Ascending aorta (tissue), 2 donors: Measurements from ENCODE around the gene MAP1LC3B. TPM values are rescaled to one million over a fixed set of nuclear protein-coding genes. Genes with fewer than 3 reads are reported as not detected.

Experiments
- DNase-seq, 2 donors: peaks; one replicate each; pipeline ENCODE4 v3.0.0-alpha.2; 2019; ENCODE audit warnings: low spot score in 2 of 2
- H3K27ac ChIP-seq, 2 donors: fragments of 200-600 bp; sonication (generic); one replicate each; pipeline ENCODE4 v1.5.1; 2016 to 2017; ENCODE audit warnings: mild to moderate bottlenecking in 1 of 2
- H3K27me3 ChIP-seq: fragments of 200-600 bp; sonication (generic); one replicate; pipeline ENCODE4 v1.5.1; 2017
- H3K36me3 ChIP-seq, 2 donors: fragments of 200-600 bp; sonication (generic); one replicate each; pipeline ENCODE4 v1.5.1; 2016
- H3K4me1 ChIP-seq, 2 donors: fragments of 200-600 bp; sonication (generic); one replicate each; pipeline ENCODE4 v1.5.1; 2016 to 2017; ENCODE audit warnings: mild to moderate bottlenecking in 1 of 2
- H3K4me3 ChIP-seq, 2 donors: fragments of 200-600 bp; sonication (generic); one replicate each; pipeline ENCODE4 v1.5.1; 2016 to 2017; ENCODE audit warnings: mild to moderate bottlenecking in 1 of 2
- H3K9me3 ChIP-seq, 2 donors: fragments of 200-600 bp; sonication (generic); one replicate each; pipeline ENCODE4 v1.5.1; 2016
- intact Hi-C: fragments of 100-400 bp; cut with DNase I; formaldehyde crosslinking; loops from one replicate; pipeline ENCODE4 v1.15.1; 2023
- total RNA-seq: library from RNA; depleted of rRNA; stranded (reverse); fragments of >200 nt; gene quantifications from one replicate; pipeline ENCODE4 v1.1.0, GENCODE V29; 2016
- TF ChIP-seq, protein P1 (sequence below), 3 experiments: fragments of 200-600 bp in 2 of 3; fragments of 450-650 bp in 1 of 3; sonication (generic) in 2 of 3; IDR thresholded peaks; one replicate each; pipeline ENCODE4 v1.5.1; 2016 to 2019; ENCODE audit warnings: antibody characterized with exemption in 3 of 3, mild to moderate bottlenecking in 1 of 3, moderate library complexity in 1 of 3

MAP1LC3B gene
- total RNA-seq, 1 donor from 2014 or later: 37.0 TPM

GRCh38 chr16:87391324-87391949, 699 bp upstream of the MAP1LC3B start:
- intact Hi-C loops: loop anchor here (5.0 kb wide), 1 partner anchor 376 kb away; the partner anchor contains the start of gene KLHDC4
- Histone ChIP-seq H3K4me1 (peaks cover 4 to 33% of the 10 kb centered on the region in 2 donors), H3K36me3 (no peaks in the 10 kb centered on the region), H3K27ac (peak overlapping the region; percentile 97 to 98), H3K9me3 (no peaks in the 10 kb centered on the region), H3K4me3 (peak overlapping the region; percentile 94), H3K27me3 (no peaks in the 10 kb centered on the region)
- TF ChIP-seq, protein P1, sequence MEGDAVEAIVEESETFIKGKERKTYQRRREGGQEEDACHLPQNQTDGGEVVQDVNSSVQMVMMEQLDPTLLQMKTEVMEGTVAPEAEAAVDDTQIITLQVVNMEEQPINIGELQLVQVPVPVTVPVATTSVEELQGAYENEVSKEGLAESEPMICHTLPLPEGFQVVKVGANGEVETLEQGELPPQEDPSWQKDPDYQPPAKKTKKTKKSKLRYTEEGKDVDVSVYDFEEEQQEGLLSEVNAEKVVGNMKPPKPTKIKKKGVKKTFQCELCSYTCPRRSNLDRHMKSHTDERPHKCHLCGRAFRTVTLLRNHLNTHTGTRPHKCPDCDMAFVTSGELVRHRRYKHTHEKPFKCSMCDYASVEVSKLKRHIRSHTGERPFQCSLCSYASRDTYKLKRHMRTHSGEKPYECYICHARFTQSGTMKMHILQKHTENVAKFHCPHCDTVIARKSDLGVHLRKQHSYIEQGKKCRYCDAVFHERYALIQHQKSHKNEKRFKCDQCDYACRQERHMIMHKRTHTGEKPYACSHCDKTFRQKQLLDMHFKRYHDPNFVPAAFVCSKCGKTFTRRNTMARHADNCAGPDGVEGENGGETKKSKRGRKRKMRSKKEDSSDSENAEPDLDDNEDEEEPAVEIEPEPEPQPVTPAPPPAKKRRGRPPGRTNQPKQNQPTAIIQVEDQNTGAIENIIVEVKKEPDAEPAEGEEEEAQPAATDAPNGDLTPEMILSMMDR (IDR thresholded peaks at IDR 0.05): no peak
- peak in 1 of 2 donors; percentile 86 for DNase-seq

DNA sequence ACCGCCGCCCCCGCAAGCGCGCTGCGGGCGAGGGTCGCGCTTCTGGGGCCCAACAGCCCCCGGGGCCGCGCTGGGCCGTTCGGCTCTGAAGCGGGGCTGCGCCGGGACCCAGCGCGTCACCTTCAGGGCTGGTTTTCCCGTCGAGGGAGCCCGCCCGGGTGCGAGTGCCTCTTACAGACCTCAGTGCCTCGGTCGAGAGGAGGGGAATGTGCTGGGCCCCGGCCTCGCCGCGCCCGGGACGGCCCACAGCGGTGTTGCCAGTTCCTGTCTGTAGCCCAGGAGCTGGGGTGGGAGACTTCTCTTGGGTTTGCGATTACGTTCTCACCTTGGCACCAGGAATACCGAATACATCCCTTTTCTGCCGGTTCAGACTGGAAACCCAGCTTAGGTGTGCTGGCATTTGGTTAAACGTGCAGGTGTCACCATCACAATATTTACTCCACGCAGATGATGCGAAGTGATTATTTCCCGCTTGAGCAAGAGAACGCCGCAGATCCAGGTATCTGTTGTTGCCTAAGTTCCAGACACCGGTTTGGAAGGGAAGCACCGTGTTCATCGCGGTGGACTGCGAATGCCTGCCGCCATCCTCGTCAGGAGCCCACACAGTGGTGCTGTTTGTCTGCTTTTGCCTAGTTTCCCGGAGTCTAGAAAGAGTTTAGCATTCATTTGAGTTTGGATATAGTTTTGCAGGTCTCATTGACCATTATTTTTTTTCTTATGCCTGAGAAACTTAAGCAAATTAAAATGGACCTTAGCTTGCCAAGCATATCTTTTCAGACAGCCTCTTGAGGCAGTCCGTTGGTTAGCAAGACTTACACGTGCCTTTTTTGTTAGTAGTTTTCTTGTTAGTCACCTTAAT, 914 bp downstream of the MAP1LC3B start:
- Histone ChIP-seq H3K27ac (peak overlapping the region; percentile 79 to 94), H3K27me3 (no peaks in the 10 kb centered on the region), H3K9me3 (no peaks in the 10 kb centered on the region), H3K4me3 (peak overlapping the region; percentile 94), H3K36me3 (no peaks in the 10 kb centered on the region), H3K4me1 (peaks cover 0 to 21% of the 10 kb centered on the region in 2 donors)
- intact Hi-C loops: loop anchor here (1.0 to 5.0 kb wide), 4 partner anchors 76 to 374 kb away; partner anchors contain the start of genes C16orf95, KLHDC4 and ZCCHC14
- DNase-seq: peak in 1 of 2 donors; percentile 77
- TF ChIP-seq, protein P1 (IDR thresholded peaks at IDR 0.05): peak; percentile 19 to 43 (median 23)

DNA sequence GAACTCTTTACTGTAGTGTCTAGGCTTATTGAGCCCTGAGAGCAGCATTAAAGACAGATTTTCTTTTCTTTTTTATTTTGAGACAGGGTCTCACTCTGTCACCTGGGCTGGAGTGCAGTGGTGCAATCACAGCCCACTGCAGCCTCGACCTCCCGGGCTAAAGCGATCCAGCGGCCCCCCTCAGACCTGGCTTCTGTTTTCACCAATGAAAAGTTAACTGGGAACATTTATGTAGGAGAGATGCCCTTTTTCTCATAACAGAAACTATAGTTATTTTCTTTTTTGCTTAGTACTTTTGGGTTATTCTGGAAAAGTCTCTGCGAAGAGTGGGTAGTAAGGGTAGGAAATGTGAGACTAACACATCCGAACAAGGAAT, 1.5 kb downstream of the MAP1LC3B start:
- intact Hi-C loops: loop anchor here (2.0 to 5.0 kb wide), 3 partner anchors 77 to 374 kb away; partner anchors contain the start of genes C16orf95, KLHDC4 and ZCCHC14
- peaks cover 0 to 19% of the 10 kb centered on the region in 2 donors for H3K4me1 ChIP-seq

GRCh38 chr16:87395181-87395842, 3.2 kb downstream of the MAP1LC3B start:
- Histone ChIP-seq H3K9me3 (no peaks in the 10 kb centered on the region), H3K27me3 (no peaks in the 10 kb centered on the region), H3K27ac (no peak overlapping the region), H3K36me3 (peaks cover 10 to 18% of the 10 kb centered on the region in 2 donors), H3K4me1 (peaks cover 0 to 15% of the 10 kb centered on the region in 2 donors), H3K4me3 (no peak overlapping the region)
- DNase-seq: no peak
- intact Hi-C loops: no loop called here
- TF ChIP-seq, protein P1 (IDR thresholded peaks at IDR 0.05): no peak

More for the DNA sequence above, 1.5 kb downstream of the MAP1LC3B start:
- Histone ChIP-seq H3K4me3 (peak overlapping the region; percentile 94), H3K27ac (peak overlapping the region; percentile 79 to 94), H3K27me3 (no peaks in the 10 kb centered on the region), H3K36me3 (peaks cover 0 to 3% of the 10 kb centered on the region in 2 donors), H3K9me3 (no peaks in the 10 kb centered on the region)
- TF ChIP-seq, protein P1 (IDR thresholded peaks at IDR 0.05): no peak
- no peak for DNase-seq
